Liver (tissue), 9 donors: ENCODE results near the gene CROCC2. TPM values are rescaled to one million over a fixed set of nuclear protein-coding genes. Genes with fewer than 3 reads are reported as not detected.

ENCODE experiments used
- DNase-seq: peaks from one replicate; pipeline ENCODE4 v3.0.0-alpha.2; 2017; ENCODE audit warnings: low spot score
- H3K27ac ChIP-seq, 2 donors: one replicate each; pipeline ENCODE4 v1.7.0; 2013; ENCODE audit warnings: inconsistent platforms in 2 of 2, low read length in 2 of 2, control low read depth in 1 of 2, low read depth in 1 of 2, mild to moderate bottlenecking in 1 of 2
- H3K27me3 ChIP-seq, 4 donors: one replicate each; pipeline versions ENCODE4 v1.6.1 to v1.7.0; 2013; ENCODE audit warnings: low read length in 3 of 4, inconsistent platforms in 1 of 4, mild to moderate bottlenecking in 1 of 4, moderate library complexity in 1 of 4; ENCODE audit not compliant: control insufficient read depth in 4 of 4, insufficient read depth in 4 of 4
- H3K36me3 ChIP-seq, 4 donors: one replicate each; pipeline versions ENCODE4 v1.6.1 to v1.7.0; 2013; ENCODE audit warnings: low read length in 3 of 4, mild to moderate bottlenecking in 3 of 4, low read depth in 1 of 4, moderate library complexity in 1 of 4; ENCODE audit not compliant: control insufficient read depth in 4 of 4, insufficient read depth in 3 of 4
- H3K4me1 ChIP-seq, 4 donors: one replicate each; pipeline versions ENCODE4 v1.6.1 to v1.7.0; 2013; ENCODE audit warnings: low read length in 3 of 4, mild to moderate bottlenecking in 3 of 4, moderate library complexity in 1 of 4; ENCODE audit not compliant: control insufficient read depth in 4 of 4, insufficient read depth in 4 of 4
- H3K4me3 ChIP-seq, 3 donors: one replicate each; pipeline versions ENCODE4 v1.6.1 to v1.7.0; 2013; ENCODE audit warnings: low read length in 3 of 3, control low read depth in 1 of 3, low read depth in 1 of 3, mild to moderate bottlenecking in 1 of 3
- H3K9ac ChIP-seq, 2 donors: one replicate each; pipeline ENCODE4 v1.7.0; 2013; ENCODE audit warnings: low read length in 2 of 2, mild to moderate bottlenecking in 2 of 2, moderate library complexity in 2 of 2, control low read depth in 1 of 2, low read depth in 1 of 2
- H3K9me3 ChIP-seq, 4 donors: one replicate each; pipeline versions ENCODE4 v1.6.1 to v1.7.0; 2013; ENCODE audit warnings: low read length in 3 of 4; ENCODE audit not compliant: control insufficient read depth in 4 of 4
- ATF3 ChIP-seq: IDR thresholded peaks from 2 replicates; pipeline ENCODE4 v1.6.1; 2016; ENCODE audit warnings: antibody characterized with exemption
- CTCF ChIP-seq: fragments of 150-350 bp; IDR thresholded peaks from 2 replicates; pipeline ENCODE4 v1.5.1; 2017; ENCODE audit warnings: improper control_type of control experiment, low read depth, low read length; ENCODE audit not compliant: missing input control
- EGR1 ChIP-seq, 2 donors: IDR thresholded peaks; 2 replicates each; pipeline ENCODE4 v1.6.1; 2016 to 2018; ENCODE audit warnings: antibody characterized with exemption in 2 of 2, low read depth in 2 of 2
- FOXA2 ChIP-seq: IDR thresholded peaks from 2 replicates; pipeline ENCODE4 v1.6.1; 2016; ENCODE audit warnings: antibody characterized with exemption
- GABPA ChIP-seq, 2 donors: IDR thresholded peaks in 1 of 2; conservative IDR thresholded peaks in 1 of 2; 2 replicates each; pipeline ENCODE4 v1.6.1; 2016; ENCODE audit warnings: antibody characterized with exemption in 2 of 2, mild to moderate bottlenecking in 1 of 2, moderate library complexity in 1 of 2
- HNF4A ChIP-seq, 2 donors: conservative IDR thresholded peaks; 2 replicates each; pipeline ENCODE4 v1.6.1; 2016; ENCODE audit warnings: antibody characterized with exemption in 2 of 2, mild to moderate bottlenecking in 2 of 2
- HNF4G ChIP-seq: IDR thresholded peaks from 2 replicates; pipeline ENCODE4 v1.6.1; 2016; ENCODE audit warnings: antibody characterized with exemption
- MAX ChIP-seq: IDR thresholded peaks from 2 replicates; pipeline ENCODE4 v1.6.1; 2016; ENCODE audit warnings: antibody characterized with exemption
- NR2F2 ChIP-seq: IDR thresholded peaks from 2 replicates; pipeline ENCODE4 v1.6.1; 2016; ENCODE audit warnings: antibody characterized with exemption
- RAD21 ChIP-seq, 2 donors: IDR thresholded peaks; 2 replicates each; pipeline ENCODE4 v1.6.1; 2016; ENCODE audit warnings: antibody characterized with exemption in 2 of 2, mild to moderate bottlenecking in 2 of 2
- REST ChIP-seq: IDR thresholded peaks from 2 replicates; pipeline ENCODE4 v1.6.1; 2016; ENCODE audit warnings: antibody characterized with exemption, mild to moderate bottlenecking
- RXRA ChIP-seq, 2 donors: IDR thresholded peaks; 2 replicates each; pipeline ENCODE4 v1.6.1; 2017 to 2018; ENCODE audit warnings: antibody characterized with exemption in 2 of 2, mild to moderate bottlenecking in 1 of 2
- SP1 ChIP-seq: IDR thresholded peaks from 2 replicates; pipeline ENCODE4 v1.6.1; 2018; ENCODE audit warnings: antibody characterized with exemption, mild to moderate bottlenecking
- TAF1 ChIP-seq: conservative IDR thresholded peaks from 2 replicates; pipeline ENCODE4 v1.6.1; 2016; ENCODE audit warnings: antibody characterized with exemption, mild to moderate bottlenecking
- YY1 ChIP-seq: IDR thresholded peaks from 2 replicates; pipeline ENCODE4 v1.6.1; 2016; ENCODE audit warnings: antibody characterized with exemption, mild to moderate bottlenecking
- WGBS: extraction: QIAGEN DNeasy Blood & Tissue Kit; methylation state at CpG from one replicate; pipeline ENCODE4 v1.1.7; 2013; 5-methylcytosine and 5-hydroxymethylcytosine counted together
- polyA plus RNA-seq, 2 donors: library from polyadenylated mRNA; stranded (reverse) in 1 of 2; unstranded in 1 of 2; fragments of 200-250 nt in 1 of 2; fragments of >200 nt in 1 of 2; fragmentation: Nextera tagmentation in 1 of 2; extraction: Ambion mirVana in 1 of 2; gene quantifications; one replicate each; pipeline versions ENCODE4 v1.2.1 to v1.2.3, GENCODE V29; 2013 to 2015
- total RNA-seq, 2 donors: library from RNA; depleted of rRNA; stranded (reverse); fragments of >200 nt; gene quantifications; one replicate each; pipeline ENCODE4 v1.2.3, GENCODE V29; 2014
- donor health status: healthy.
- donor health status: healthy.
- donor health status: healthy.
- donor health status: healthy.
- donor health status: healthy.

The CROCC2 gene
- total and polyA plus RNA-seq, 4 donors: under 0.01 to 0.13 (median 0.05) TPM

GRCh38 chr2:240948905-240949790 is 43.0 kb downstream of the CROCC2 start (continued):
- TF ChIP-seq RAD21 (IDR thresholded peaks at IDR 0.05) (no peak), FOXA2 (no peak), GABPA (IDR thresholded peaks at IDR 0.05 in 1 of 2, conservative IDR thresholded peaks at IDR 0.05 in 1 of 2) (no peak), REST (no peak)

GRCh38 chr2:240949791-240950705 is 43.9 kb downstream of the CROCC2 start:
- H3K9me3 ChIP-seq: no peaks in the 10 kb centered on the region
- H3K27me3 ChIP-seq: no peaks in the 10 kb centered on the region
- H3K4me3 ChIP-seq: no peak overlapping the region
- peak; percentile 24 for DNase-seq
- no peak overlapping the region for H3K27ac ChIP-seq
- WGBS: 91% methylated on average over 14 of the region's 14 CpGs
- H3K36me3 ChIP-seq: no peaks in the 10 kb centered on the region
- no peaks in the 10 kb centered on the region for H3K4me1 ChIP-seq
- TF ChIP-seq NR2F2 (no peak), HNF4G (no peak)
- no peak overlapping the region for H3K9ac ChIP-seq

GRCh38 chr2:240951045-240951594 is 45.0 kb downstream of the CROCC2 start:
- H3K4me3 ChIP-seq: no peak overlapping the region
- H3K27me3 ChIP-seq: no peaks in the 10 kb centered on the region
- H3K4me1 ChIP-seq: no peaks in the 10 kb centered on the region
- 83% methylated on average over 3 of the region's 3 CpGs for WGBS
- no peak overlapping the region for H3K27ac ChIP-seq
- DNase-seq: no peak
- H3K9me3 ChIP-seq: no peaks in the 10 kb centered on the region
- H3K36me3 ChIP-seq: no peaks in the 10 kb centered on the region
- no peak overlapping the region for H3K9ac ChIP-seq
- TF ChIP-seq ATF3 (no peak), REST (no peak), NR2F2 (no peak), YY1 (no peak), HNF4A (conservative IDR thresholded peaks at IDR 0.05) (no peak), TAF1 (no peak), HNF4G (no peak), CTCF (no peak), RXRA (IDR thresholded peaks at IDR 0.05) (no peak), EGR1 (IDR thresholded peaks at IDR 0.05; ENCODE audit: low read depth in 2 of 2) (no peak), MAX (no peak), SP1 (no peak)
